Esophagus muscularis mucosa (tissue), 4 donors: ENCODE data around the gene SUSD6. TPM values are rescaled to one million over a fixed set of nuclear protein-coding genes. Genes with fewer than 3 reads are reported as not detected.

ENCODE experiments used
- DNase-seq: peaks from one replicate; pipeline ENCODE4 v3.0.0-alpha.2; 2017; ENCODE audit errors: extremely low spot score
- H3K27ac ChIP-seq, 4 donors: fragments of 200-600 bp; sonication (generic); replicated peaks in 1 of 4; 1 replicate in 3 of 4; 2 replicates in 1 of 4; pipeline ENCODE4 v1.5.1; 2016 to 2019; ENCODE audit warnings: mild to moderate bottlenecking in 1 of 4
- H3K27me3 ChIP-seq, 4 donors: fragments of 200-600 bp; sonication (generic); one replicate each; pipeline versions ENCODE4 v1.5.1 to v1.6.0; 2016 to 2019
- H3K36me3 ChIP-seq, 4 donors: fragments of 200-600 bp; sonication (generic); one replicate each; pipeline ENCODE4 v1.5.1; 2016 to 2019
- H3K4me1 ChIP-seq, 4 donors: fragments of 200-600 bp; sonication (generic); one replicate each; pipeline ENCODE4 v1.5.1; 2016 to 2019
- H3K4me3 ChIP-seq, 4 donors: fragments of 200-600 bp; sonication (generic); 1 replicate in 2 of 4; 2 replicates in 2 of 4; pipeline ENCODE4 v1.5.1; 2016 to 2019; ENCODE audit warnings: mild to moderate bottlenecking in 4 of 4, moderate library complexity in 1 of 4
- H3K9me3 ChIP-seq, 4 donors: fragments of 200-600 bp; sonication (generic); 1 replicate in 3 of 4; 2 replicates in 1 of 4; pipeline ENCODE4 v1.5.1; 2016 to 2019
- CTCF ChIP-seq, 3 experiments: fragments of 200-600 bp in 2 of 3; fragments of 450-650 bp in 1 of 3; sonication (generic) in 2 of 3; IDR thresholded peaks; one replicate each; pipeline ENCODE4 v1.5.1; 2017 to 2019; ENCODE audit warnings: antibody characterized with exemption in 3 of 3, mild to moderate bottlenecking in 2 of 3, moderate library complexity in 1 of 3
- EP300 ChIP-seq: sonication (generic); formaldehyde crosslinking; IDR thresholded peaks from one replicate; pipeline ENCODE4 v1.6.1; 2017; ENCODE audit warnings: antibody characterized with exemption
- POLR2A ChIP-seq: fragments of 450-650 bp; IDR thresholded peaks from one replicate; pipeline ENCODE4 v1.6.1; 2017; ENCODE audit warnings: antibody characterized with exemption, moderate library complexity, mild to moderate bottlenecking, low read depth
- POLR2AphosphoS5 ChIP-seq, 2 donors: sonication (generic); formaldehyde crosslinking; IDR thresholded peaks; one replicate each; pipeline ENCODE4 v1.6.1; 2017; ENCODE audit warnings: antibody characterized with exemption in 2 of 2
- WGBS: methylation state at CpG from one replicate; pipeline ENCODE4 v1.1.5; 2018; 5-methylcytosine and 5-hydroxymethylcytosine counted together
- intact Hi-C: fragments of 100-400 bp; cut with DNase I; formaldehyde crosslinking; loops from one replicate; pipeline ENCODE4 v1.15.1; 2023
- total RNA-seq, 4 donors: library from RNA; depleted of rRNA; stranded (reverse); fragments of >200 nt; gene quantifications; one replicate each; pipeline versions ENCODE4 v1.1.0 to v1.2.1, GENCODE V29; 2016

Gene SUSD6
- total RNA-seq, 4 donors from 2014 or later = 21.2 to 89.5 (median 43.5) TPM

GRCh38 chr14:69693801-69694729, 82.7 kb downstream of the SUSD6 start:
- Histone ChIP-seq H3K27me3 (no peaks in the 10 kb centered on the region), H3K4me1 (peaks cover 61 to 81% (median 71%) of the 10 kb centered on the region in 4 donors), H3K4me3 (no peak overlapping the region), H3K9me3 (no peaks in the 10 kb centered on the region), H3K36me3 (no peaks in the 10 kb centered on the region), H3K27ac (peak overlapping the region; percentile 51 to 65 (median 53))
- intact Hi-C loops = no loop called here
- no peak for TF ChIP-seq POLR2AphosphoS5 (IDR thresholded peaks at IDR 0.05)
- no peak for TF ChIP-seq POLR2A
- TF ChIP-seq CTCF (IDR thresholded peaks at IDR 0.05) = no peak
- TF ChIP-seq EP300 = no peak
- DNase-seq = no peak
- WGBS = 72% methylated on average over 4 of the region's 4 CpGs

- H3K27ac ChIP-seq = peak overlapping the region; percentile 51 to 65 (median 53)
- intact Hi-C loops = no loop called here
These were observed 83.4 kb downstream of the SUSD6 start for GRCh38 chr14:69694730-69695281.

GRCh38 chr14:69695322-69696203, 84.2 kb downstream of the SUSD6 start:
- intact Hi-C loops = no loop called here

More at GRCh38 chr14:69694730-69695281, 83.4 kb downstream of the SUSD6 start:
- peaks cover 61 to 81% (median 71%) of the 10 kb centered on the region in 4 donors for H3K4me1 ChIP-seq
- H3K36me3 ChIP-seq = no peaks in the 10 kb centered on the region
- no peak overlapping the region for H3K4me3 ChIP-seq
- no peaks in the 10 kb centered on the region for H3K9me3 ChIP-seq
- TF ChIP-seq CTCF (IDR thresholded peaks at IDR 0.05) = no peak
- 68% methylated on average over 5 of the region's 5 CpGs for WGBS
- no peaks in the 10 kb centered on the region for H3K27me3 ChIP-seq
- no peak for DNase-seq

GRCh38 chr14:69696204-69696527, 84.8 kb downstream of the SUSD6 start:
- no peak for TF ChIP-seq EP300
- no peak for TF ChIP-seq POLR2A
- TF ChIP-seq POLR2AphosphoS5 (IDR thresholded peaks at IDR 0.05) = no peak
- no peak for TF ChIP-seq CTCF (IDR thresholded peaks at IDR 0.05)
- no peaks in the 10 kb centered on the region for H3K36me3 ChIP-seq
- no peaks in the 10 kb centered on the region for H3K27me3 ChIP-seq
- DNase-seq = no peak
- H3K9me3 ChIP-seq = no peaks in the 10 kb centered on the region
- H3K4me3 ChIP-seq = no peak overlapping the region
- H3K4me1 ChIP-seq = peaks cover 65 to 86% (median 78%) of the 10 kb centered on the region in 4 donors
- intact Hi-C loops = no loop called here
- peak overlapping the region; percentile 6 to 55 (median 26) for H3K27ac ChIP-seq

More at GRCh38 chr14:69695322-69696203, 84.2 kb downstream of the SUSD6 start:
- no peak for TF ChIP-seq CTCF (IDR thresholded peaks at IDR 0.05)
- TF ChIP-seq EP300 = no peak
- TF ChIP-seq POLR2AphosphoS5 (IDR thresholded peaks at IDR 0.05) = no peak
- TF ChIP-seq POLR2A = no peak
- Histone ChIP-seq H3K4me3 (no peak overlapping the region), H3K4me1 (peaks cover 67 to 80% (median 74%) of the 10 kb centered on the region in 4 donors), H3K36me3 (no peaks in the 10 kb centered on the region), H3K27ac (peak overlapping the region; percentile 51 to 65 (median 53)), H3K27me3 (no peaks in the 10 kb centered on the region), H3K9me3 (no peaks in the 10 kb centered on the region)
- no peak for DNase-seq
- WGBS = 70% methylated on average over 6 of the region's 6 CpGs
